Lower leg skin (tissue), 3 donors: Measurements from ENCODE around the gene KIF18A.

Experiments used
- CTCF ChIP-seq, 3 donors: fragments of 450-650 bp; IDR thresholded peaks; one replicate each; pipeline ENCODE4 v1.5.1; 2016; ENCODE audit warnings: antibody characterized with exemption in 3 of 3, mild to moderate bottlenecking in 3 of 3, moderate library complexity in 2 of 3
- POLR2A ChIP-seq, 2 donors: fragments of 450-650 bp; IDR thresholded peaks; one replicate each; pipeline ENCODE4 v1.6.1; 2016 to 2017; ENCODE audit warnings: antibody characterized with exemption in 2 of 2, mild to moderate bottlenecking in 1 of 2, moderate library complexity in 1 of 2

- no peak for TF ChIP-seq CTCF (IDR thresholded peaks at IDR 0.05)
- TF ChIP-seq POLR2A (IDR thresholded peaks at IDR 0.05): no peak
These were observed 34.8 kb upstream of the KIF18A start for GRCh38 chr11:28142724-28143123.
